ENCODE results near the gene OR6X1. TPM values are rescaled to one million over a fixed set of nuclear protein-coding genes. Genes with fewer than 3 reads are reported as not detected.

Gene OR6X1
- total and polyA plus RNA-seq, 9 of the 15 experiments (the other 6 are each of a cell fraction or from before 2014, with no cell fraction given): not detected

- no peak for TF ChIP-seq ETS1 (conservative IDR thresholded peaks at IDR 0.05; ENCODE audit: control insufficient read depth, low read depth, low read length)
- no peak for TF ChIP-seq HMG20B (CRISPR knock-in tag; IDR thresholded peaks at IDR 0.05)
- TF ChIP-seq THRA (IDR thresholded peaks at IDR 0.05): no peak
- TF ChIP-seq RBM14 (IDR thresholded peaks at IDR 0.05; ENCODE audit: borderline replicate concordance, insufficient read depth, low read depth, low read length): no peak
Measured at GRCh38 chr11:123773959-123774358, 19.6 kb upstream of the OR6X1 start (continued).

- CTCF ChIA-PET (ENCODE audit: low intra/inter-chr PET ratio): no interaction called here
- H3K9me3 ChIP-seq (replicated peaks; ENCODE audit: control insufficient read depth, insufficient read depth, low read depth, low read length): no peaks in the 10 kb centered on the region
- no TSS peak for BruUV-seq (replicated peaks)
- no peak overlapping the region for H3K9ac ChIP-seq (ENCODE audit: insufficient read depth in 1 of 2, low read depth in 2 of 2, low read length in 2 of 2)
- no peak for FAIRE-seq
- H3K4me2 ChIP-seq (ENCODE audit: insufficient read depth, low read length): no peak overlapping the region
- WGBS (ENCODE audit: insufficient coverage, low coverage, missing lambda C conversion rate): 0% methylated on average over 2 of the region's 2 CpGs
- H4K20me1 ChIP-seq (replicated peaks; ENCODE audit: control insufficient read depth, insufficient read depth, low read length): no peaks in the 10 kb centered on the region
- H3K9me1 ChIP-seq (ENCODE audit: control insufficient read depth, insufficient read depth, low read length): no peaks in the 10 kb centered on the region
- no peak overlapping the region for H3K4me3 ChIP-seq
- no peaks in the 10 kb centered on the region for H3K4me1 ChIP-seq (replicated peaks in 1 of 2; ENCODE audit: control insufficient read depth in 2 of 2, insufficient read depth in 2 of 2, low read length in 2 of 2)
- TF ChIP-seq POLR3A (IDR thresholded peaks at IDR 0.05; ENCODE audit: borderline replicate concordance, extremely low read depth, insufficient read depth, insufficient read length): no peak
- TF ChIP-seq PRDM10 (IDR thresholded peaks at IDR 0.05; ENCODE audit: partially characterized antibody): peak; percentile 32
- H3K79me2 ChIP-seq (ENCODE audit: control insufficient read depth, insufficient read depth, low read length): no peaks in the 10 kb centered on the region
- H2AFZ ChIP-seq (ENCODE audit: low read depth, low read length): no peak overlapping the region
- POLR2A ChIA-PET: no interaction called here
- in situ Hi-C loops (cut with MboI) (no loop called here), intact Hi-C loops (cut with micrococcal nuclease) (no loop called here)
- no peaks in the 10 kb centered on the region for H3K27me3 ChIP-seq (ENCODE audit: control insufficient read depth in 2 of 2, insufficient read depth in 2 of 2, low read length in 2 of 2)
- no peak for DNase-seq (ENCODE audit: extremely low read depth in 1 of 4, low spot score in 3 of 4)
- no peaks in the 10 kb centered on the region for H3K36me3 ChIP-seq (ENCODE audit: control insufficient read depth, insufficient read depth, low read length)
- no peak overlapping the region for H3K27ac ChIP-seq (ENCODE audit: extremely low read depth, low read depth, low read length)
- no peak for ATAC-seq
Measured at GRCh38 chr11:123773026-123773425, 18.7 kb upstream of the OR6X1 start.

All from K562 (cell line).